Bronchial epithelial cell (primary cell): ENCODE data around the gene SPECC1. TPM values are rescaled to one million over a fixed set of nuclear protein-coding genes. Genes with fewer than 3 reads are reported as not detected.
"Not testable (repeated sequence)": the region's sequence is repeated elsewhere in the genome, so short reads cannot be mapped to it uniquely, and the experiment has no call there.

Experiments
- DNase-seq: peaks from one replicate; pipeline ENCODE4 v3.0.0-alpha.2; 2010; ENCODE audit warnings: low read depth
- FAIRE-seq: peaks from 2 replicates; lab custom pipeline; 2011; peaks lifted over from hg19 to GRCh38; lab: Jason Lieb, UNC
- H3K27me3 ChIP-seq: 2 replicates; pipeline ENCODE4 v1.5.1; 2011; ENCODE audit warnings: low read length; ENCODE audit not compliant: control insufficient read depth, insufficient read depth
- H3K36me3 ChIP-seq: 2 replicates; pipeline ENCODE4 v1.5.1; 2011; ENCODE audit warnings: low read length; ENCODE audit not compliant: control insufficient read depth, insufficient read depth
- H3K4me3 ChIP-seq: 2 replicates; pipeline ENCODE4 v1.5.1; 2011; ENCODE audit warnings: mild to moderate bottlenecking, low read depth, low read length, control low read depth
- total RNA-seq: library from RNA; depleted of rRNA; stranded (reverse); fragments of >200 nt; gene quantifications from 2 replicates; pipeline ENCODE4 v1.2.1, GENCODE V29; 2014
- TF ChIP-seq, protein P1 (sequence below): IDR thresholded peaks from 2 replicates; pipeline ENCODE4 v1.5.1; 2011; ENCODE audit warnings: mild to moderate bottlenecking, moderate library complexity, low read length, control low read depth, inconsistent platforms; ENCODE audit not compliant: insufficient read depth, severe bottlenecking

SPECC1 gene
- total RNA-seq, 1 donor from 2014 or later, result 57.1 TPM

- DNase-seq (peak; percentile 95), FAIRE-seq (no peak)
- H3K36me3 ChIP-seq, result no peaks in the 10 kb centered on the region
- no peaks in the 10 kb centered on the region for H3K27me3 ChIP-seq
- peak overlapping the region; percentile 69 for H3K4me3 ChIP-seq
- TF ChIP-seq, protein P1, sequence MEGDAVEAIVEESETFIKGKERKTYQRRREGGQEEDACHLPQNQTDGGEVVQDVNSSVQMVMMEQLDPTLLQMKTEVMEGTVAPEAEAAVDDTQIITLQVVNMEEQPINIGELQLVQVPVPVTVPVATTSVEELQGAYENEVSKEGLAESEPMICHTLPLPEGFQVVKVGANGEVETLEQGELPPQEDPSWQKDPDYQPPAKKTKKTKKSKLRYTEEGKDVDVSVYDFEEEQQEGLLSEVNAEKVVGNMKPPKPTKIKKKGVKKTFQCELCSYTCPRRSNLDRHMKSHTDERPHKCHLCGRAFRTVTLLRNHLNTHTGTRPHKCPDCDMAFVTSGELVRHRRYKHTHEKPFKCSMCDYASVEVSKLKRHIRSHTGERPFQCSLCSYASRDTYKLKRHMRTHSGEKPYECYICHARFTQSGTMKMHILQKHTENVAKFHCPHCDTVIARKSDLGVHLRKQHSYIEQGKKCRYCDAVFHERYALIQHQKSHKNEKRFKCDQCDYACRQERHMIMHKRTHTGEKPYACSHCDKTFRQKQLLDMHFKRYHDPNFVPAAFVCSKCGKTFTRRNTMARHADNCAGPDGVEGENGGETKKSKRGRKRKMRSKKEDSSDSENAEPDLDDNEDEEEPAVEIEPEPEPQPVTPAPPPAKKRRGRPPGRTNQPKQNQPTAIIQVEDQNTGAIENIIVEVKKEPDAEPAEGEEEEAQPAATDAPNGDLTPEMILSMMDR, result no peak
These were observed 146.4 kb downstream of the SPECC1 start for GRCh38 chr17:20155258-20156195.

GRCh38 chr17:20156196-20157000, 147.2 kb downstream of the SPECC1 start:
- FAIRE-seq (no peak), DNase-seq (peak; percentile 73)

DNA sequence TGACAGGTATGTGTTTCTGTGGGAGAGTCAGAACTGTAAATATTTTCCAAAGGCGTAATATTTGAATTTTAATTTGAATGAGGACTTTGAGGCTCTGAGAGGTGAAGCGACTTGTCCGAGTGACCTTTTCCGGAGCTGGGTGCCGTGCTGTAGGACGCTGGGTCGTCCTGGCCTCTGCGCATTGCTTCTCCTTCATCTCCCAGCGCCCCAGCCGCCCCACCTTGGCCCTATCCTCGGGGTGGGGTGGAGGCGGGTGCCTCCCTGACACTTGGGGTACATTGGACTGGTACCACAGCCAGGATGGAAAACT, 147.8 kb downstream of the SPECC1 start:
- no peak for FAIRE-seq
- H3K36me3 ChIP-seq, result no peaks in the 10 kb centered on the region
- peak overlapping the region; percentile 69 for H3K4me3 ChIP-seq
- H3K27me3 ChIP-seq, result no peaks in the 10 kb centered on the region
- TF ChIP-seq, protein P1, result no peak
- no peak for DNase-seq

More at GRCh38 chr17:20156196-20157000, 147.2 kb downstream of the SPECC1 start:
- H3K36me3 ChIP-seq, result no peaks in the 10 kb centered on the region
- no peaks in the 10 kb centered on the region for H3K27me3 ChIP-seq
- TF ChIP-seq, protein P1, result no peak
- H3K4me3 ChIP-seq, result peak overlapping the region; percentile 69

DNA sequence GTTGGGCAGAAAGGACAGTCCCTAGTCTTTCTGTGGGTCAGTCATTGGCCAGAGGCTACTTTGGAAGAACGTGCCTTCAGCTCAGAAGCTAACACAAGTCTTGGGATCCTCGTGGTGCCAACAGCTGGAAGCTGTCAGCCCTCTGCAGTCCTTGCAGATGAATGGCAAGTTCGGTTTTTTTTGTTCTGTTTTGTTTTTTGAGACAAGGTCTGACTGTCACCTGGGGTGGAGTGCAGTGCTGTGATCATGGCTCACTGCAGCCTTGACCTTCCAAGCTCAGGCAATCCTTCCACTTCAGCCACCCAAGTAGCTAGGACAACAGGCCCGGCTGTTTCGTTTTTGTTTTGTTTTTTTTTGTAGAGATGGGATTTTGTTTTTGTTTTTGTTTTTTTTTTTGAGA, 149.4 kb downstream of the SPECC1 start:
- Histone ChIP-seq H3K36me3 (no peaks in the 10 kb centered on the region), H3K4me3 (no peak overlapping the region), H3K27me3 (no peaks in the 10 kb centered on the region)
- TF ChIP-seq, protein P1, result no peak
- FAIRE-seq (no peak), DNase-seq (no peak)

DNA sequence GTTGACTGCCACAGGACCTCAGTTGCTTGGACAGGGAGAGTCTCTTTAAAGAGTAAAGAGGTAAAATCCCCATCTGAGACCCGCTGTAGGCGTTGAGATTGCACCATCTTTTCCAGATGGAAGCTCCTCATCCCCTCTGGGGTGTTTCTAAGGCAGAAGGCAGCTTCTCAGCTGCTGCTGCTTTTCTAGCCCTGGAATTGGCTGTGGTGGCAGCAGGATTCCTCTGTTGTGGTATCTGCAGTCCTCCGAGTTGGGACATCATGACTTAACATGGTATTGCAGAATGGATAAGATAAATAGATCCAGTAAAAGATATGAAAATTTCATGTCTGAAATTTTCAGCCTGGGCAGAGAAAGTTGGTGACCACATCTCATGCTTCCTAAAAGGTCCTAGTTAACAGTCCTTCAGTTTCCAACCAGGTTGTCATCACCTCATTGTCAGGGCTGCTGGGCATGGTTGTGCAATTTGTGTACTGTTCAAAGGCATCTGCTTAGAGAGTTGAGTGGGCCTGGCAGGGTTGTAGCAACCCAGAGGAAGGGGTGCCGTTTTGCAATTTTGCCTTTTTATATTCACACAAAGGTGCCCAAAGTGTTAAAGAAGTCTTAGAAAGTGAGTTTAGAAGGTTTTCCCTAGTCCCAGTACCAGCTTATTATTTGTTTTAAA, 150.4 kb downstream of the SPECC1 start:
- H3K4me3 ChIP-seq, result no peak overlapping the region
- no peak for FAIRE-seq
- no peak for DNase-seq

DNA sequence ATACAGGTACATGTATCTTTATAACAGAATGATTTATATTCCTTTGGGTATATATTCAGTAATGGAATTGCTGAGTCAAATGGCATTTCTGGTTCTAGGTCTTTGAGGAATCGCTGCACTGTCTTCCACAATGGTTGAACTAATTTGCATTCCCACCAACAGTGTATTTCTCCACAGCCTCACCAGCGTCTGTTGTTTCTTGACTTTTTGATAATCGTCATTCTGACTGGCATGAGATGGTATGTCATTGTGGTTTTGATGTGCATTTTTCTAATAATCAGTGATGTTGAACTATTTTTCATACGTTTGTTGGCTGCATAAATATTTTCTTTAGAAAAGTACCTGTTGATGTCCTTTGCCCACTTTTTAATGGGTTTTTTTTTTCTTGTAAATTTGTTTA, 156.4 kb downstream of the SPECC1 start:
- not testable (repeated sequence) for DNase-seq, H3K27me3 ChIP-seq, FAIRE-seq, H3K36me3 ChIP-seq, H3K4me3 ChIP-seq

More for the DNA sequence above, 150.4 kb downstream of the SPECC1 start:
- Histone ChIP-seq H3K27me3 (no peaks in the 10 kb centered on the region), H3K36me3 (no peaks in the 10 kb centered on the region)
- TF ChIP-seq, protein P1, result no peak
